HEK293 (cell line): ENCODE measurements around the gene ABLIM2.

ENCODE experiments used
- CTCF ChIA-PET: fragments of 350-600 bp; formaldehyde crosslinking; extraction: SDS; loops from one replicate; lab custom pipeline; 2021; ENCODE audit warnings: antibody characterized with exemption; lab: Yijun Ruan, JAX
- POLR2A ChIA-PET: fragments of 300-600 bp; formaldehyde crosslinking; extraction: SDS; loops from one replicate; lab custom pipeline; 2020; ENCODE audit warnings: antibody characterized with exemption, inconsistent platforms; lab: Yijun Ruan, JAX
- H3K27ac ChIP-seq: fragments of 200-500 bp; sonication (Bioruptor generic); 2 replicates; pipeline ENCODE4 v1.5.1; 2014; ENCODE audit warnings: low read depth, low read length, control low read depth, inconsistent platforms; ENCODE audit errors: extremely low read depth
- H3K36me3 ChIP-seq, 2 experiments: fragments of 200-500 bp in 1 of 2; sonication (Bioruptor generic) in 1 of 2; 1 replicate in 1 of 2; 2 replicates in 1 of 2; pipeline ENCODE4 v1.5.1; 2014 to 2017; ENCODE audit warnings: inconsistent platforms in 2 of 2, low read length in 2 of 2; ENCODE audit not compliant: control insufficient read depth in 2 of 2, insufficient read depth in 1 of 2
- H3K4me1 ChIP-seq: fragments of 200-500 bp; sonication (Bioruptor generic); 2 replicates; pipeline ENCODE4 v1.5.1; 2014; ENCODE audit warnings: mild to moderate bottlenecking, low read length, inconsistent platforms; ENCODE audit not compliant: control insufficient read depth, insufficient read depth
- H3K4me3 ChIP-seq: 2 replicates; pipeline ENCODE4 v1.5.1; 2011; ENCODE audit warnings: low read depth, mild to moderate bottlenecking, control low read depth, low read length, moderate library complexity
- H3K9me3 ChIP-seq: fragments of 200-500 bp; sonication (Bioruptor generic); 2 replicates; pipeline ENCODE4 v1.5.1; 2014; ENCODE audit warnings: low read depth, low read length, inconsistent platforms; ENCODE audit not compliant: control insufficient read depth, insufficient read depth
- GLIS2 ChIP-seq: fragments of 450-650 bp; formaldehyde crosslinking; IDR thresholded peaks from 2 replicates; pipeline ENCODE4 v1.5.1; 2016; ENCODE audit warnings: missing biosample characterization, missing genetic modification characterization
- KLF9 ChIP-seq: fragments of 450-650 bp; formaldehyde crosslinking; IDR thresholded peaks from 2 replicates; pipeline ENCODE4 v1.5.1; 2016; ENCODE audit warnings: missing biosample characterization, missing genetic modification characterization, low read depth
- OVOL3 ChIP-seq: fragments of 450-650 bp; formaldehyde crosslinking; IDR thresholded peaks from 2 replicates; pipeline ENCODE4 v1.5.1; 2016; ENCODE audit warnings: missing biosample characterization, missing genetic modification characterization
- SCRT2 ChIP-seq: fragments of 450-650 bp; formaldehyde crosslinking; IDR thresholded peaks from 2 replicates; pipeline ENCODE4 v1.5.1; 2016; ENCODE audit warnings: missing biosample characterization, missing genetic modification characterization
- YY1 ChIP-seq: fragments of 450-650 bp; formaldehyde crosslinking; IDR thresholded peaks from 2 replicates; pipeline ENCODE4 v1.5.1; 2018; ENCODE audit warnings: missing biosample characterization, missing genetic modification characterization
- ZBTB21 ChIP-seq: fragments of 450-650 bp; formaldehyde crosslinking; IDR thresholded peaks from 2 replicates; pipeline ENCODE4 v1.5.1; 2017; ENCODE audit warnings: missing biosample characterization, missing genetic modification characterization
- ZBTB8A ChIP-seq: fragments of 450-650 bp; formaldehyde crosslinking; IDR thresholded peaks from 2 replicates; pipeline ENCODE4 v1.5.1; 2016; ENCODE audit warnings: missing biosample characterization, missing genetic modification characterization
- ZIC2 ChIP-seq: fragments of 450-650 bp; formaldehyde crosslinking; IDR thresholded peaks from 2 replicates; pipeline ENCODE4 v1.5.1; 2016; ENCODE audit warnings: missing biosample characterization, missing genetic modification characterization
- ZNF19 ChIP-seq: fragments of 450-650 bp; formaldehyde crosslinking; IDR thresholded peaks from 2 replicates; pipeline ENCODE4; 2016; ENCODE audit warnings: missing biosample characterization, missing genetic modification characterization, low read depth
- ZNF223 ChIP-seq: fragments of 450-650 bp; formaldehyde crosslinking; IDR thresholded peaks from 2 replicates; pipeline ENCODE4 v1.5.1; 2016; ENCODE audit warnings: missing biosample characterization, missing genetic modification characterization
- ZNF292 ChIP-seq: fragments of 450-650 bp; formaldehyde crosslinking; IDR thresholded peaks from 2 replicates; pipeline ENCODE4 v1.5.1; 2016; ENCODE audit warnings: low read depth, missing biosample characterization, missing genetic modification characterization, borderline replicate concordance
- ZNF610 ChIP-seq: fragments of 450-650 bp; formaldehyde crosslinking; IDR thresholded peaks from 2 replicates; pipeline ENCODE4 v1.5.1; 2016; ENCODE audit warnings: missing biosample characterization, missing genetic modification characterization, borderline replicate concordance
- TF ChIP-seq, protein P1 (sequence below): fragments of 450-650 bp; formaldehyde crosslinking; IDR thresholded peaks from 2 replicates; pipeline ENCODE4 v1.5.0; 2017; ENCODE audit warnings: missing biosample characterization, missing genetic modification characterization, borderline replicate concordance
- TF ChIP-seq, protein P2 (sequence below): fragments of 450-650 bp; formaldehyde crosslinking; IDR thresholded peaks from 2 replicates; pipeline ENCODE4 v1.5.1; 2016; ENCODE audit warnings: missing biosample characterization, missing genetic modification characterization
- TF ChIP-seq, protein P3 (sequence below): fragments of 450-650 bp; formaldehyde crosslinking; IDR thresholded peaks from 2 replicates; pipeline ENCODE4 v1.5.1; 2017; ENCODE audit warnings: missing biosample characterization, missing genetic modification characterization
- TF ChIP-seq, protein P4 (sequence below): fragments of 450-650 bp; formaldehyde crosslinking; IDR thresholded peaks from 2 replicates; pipeline ENCODE4 v1.5.1; 2017; ENCODE audit warnings: missing biosample characterization, missing genetic modification characterization

The ABLIM2 gene

DNA sequence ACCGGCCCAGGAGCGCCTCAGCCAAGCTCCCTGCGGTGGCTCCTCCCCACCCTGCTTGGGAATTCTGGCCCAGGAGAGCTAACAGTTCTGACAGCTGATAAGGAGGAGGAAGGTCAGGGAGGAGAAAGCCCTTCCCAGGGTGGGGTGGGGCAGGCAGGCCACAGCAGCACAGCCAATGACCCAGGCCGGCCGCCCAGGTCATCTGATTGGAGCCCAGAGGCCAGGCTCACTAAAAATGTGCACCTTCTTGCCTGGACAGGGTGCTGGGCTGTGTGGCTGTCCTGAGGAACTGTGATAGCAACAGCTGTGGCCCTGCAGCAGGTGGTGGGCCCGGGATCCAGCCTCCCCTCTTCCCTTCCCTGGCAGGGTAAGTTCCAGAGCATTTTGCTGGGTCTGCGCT lies 23.2 kb upstream of the ABLIM2 start (continued):
- no peak for TF ChIP-seq ZNF610 (tag by site-specific recombination)
- TF ChIP-seq, protein P1, sequence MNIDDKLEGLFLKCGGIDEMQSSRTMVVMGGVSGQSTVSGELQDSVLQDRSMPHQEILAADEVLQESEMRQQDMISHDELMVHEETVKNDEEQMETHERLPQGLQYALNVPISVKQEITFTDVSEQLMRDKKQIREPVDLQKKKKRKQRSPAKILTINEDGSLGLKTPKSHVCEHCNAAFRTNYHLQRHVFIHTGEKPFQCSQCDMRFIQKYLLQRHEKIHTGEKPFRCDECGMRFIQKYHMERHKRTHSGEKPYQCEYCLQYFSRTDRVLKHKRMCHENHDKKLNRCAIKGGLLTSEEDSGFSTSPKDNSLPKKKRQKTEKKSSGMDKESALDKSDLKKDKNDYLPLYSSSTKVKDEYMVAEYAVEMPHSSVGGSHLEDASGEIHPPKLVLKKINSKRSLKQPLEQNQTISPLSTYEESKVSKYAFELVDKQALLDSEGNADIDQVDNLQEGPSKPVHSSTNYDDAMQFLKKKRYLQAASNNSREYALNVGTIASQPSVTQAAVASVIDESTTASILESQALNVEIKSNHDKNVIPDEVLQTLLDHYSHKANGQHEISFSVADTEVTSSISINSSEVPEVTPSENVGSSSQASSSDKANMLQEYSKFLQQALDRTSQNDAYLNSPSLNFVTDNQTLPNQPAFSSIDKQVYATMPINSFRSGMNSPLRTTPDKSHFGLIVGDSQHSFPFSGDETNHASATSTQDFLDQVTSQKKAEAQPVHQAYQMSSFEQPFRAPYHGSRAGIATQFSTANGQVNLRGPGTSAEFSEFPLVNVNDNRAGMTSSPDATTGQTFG (tag by site-specific recombination): no peak
- no peak for TF ChIP-seq YY1 (tag by site-specific recombination)
- TF ChIP-seq ZNF223 (tag by site-specific recombination): no peak
- TF ChIP-seq ZNF19: no peak

DNA sequence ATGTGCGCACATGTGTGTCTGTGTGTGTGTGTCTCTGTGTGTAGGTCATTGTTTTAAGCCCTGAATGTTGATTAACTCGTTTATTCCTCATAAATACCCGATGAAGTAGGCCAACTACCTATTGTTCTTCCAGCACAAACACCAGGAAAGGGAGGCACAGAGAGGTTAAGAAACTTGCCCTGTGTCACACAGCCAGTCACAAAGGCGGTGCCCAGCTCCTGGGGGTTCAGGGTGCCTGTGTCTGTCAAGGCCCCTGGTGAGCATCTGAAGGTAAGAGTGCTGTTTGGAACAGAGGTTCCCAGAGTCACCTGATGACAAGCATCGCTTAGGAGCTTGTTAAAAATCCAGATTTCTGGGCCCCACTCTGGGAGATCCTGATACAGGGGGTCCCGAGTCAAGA lies 22.5 kb upstream of the ABLIM2 start:
- CTCF ChIA-PET: no interaction called here
- POLR2A ChIA-PET: no interaction called here
- Histone ChIP-seq H3K27ac (no peak overlapping the region), H3K4me1 (no peaks in the 10 kb centered on the region; the same call in 1 of the 2 replicates), H3K36me3 (no peaks in the 10 kb centered on the region), H3K4me3 (no peak overlapping the region), H3K9me3 (no peaks in the 10 kb centered on the region)
- TF ChIP-seq, protein P2, sequence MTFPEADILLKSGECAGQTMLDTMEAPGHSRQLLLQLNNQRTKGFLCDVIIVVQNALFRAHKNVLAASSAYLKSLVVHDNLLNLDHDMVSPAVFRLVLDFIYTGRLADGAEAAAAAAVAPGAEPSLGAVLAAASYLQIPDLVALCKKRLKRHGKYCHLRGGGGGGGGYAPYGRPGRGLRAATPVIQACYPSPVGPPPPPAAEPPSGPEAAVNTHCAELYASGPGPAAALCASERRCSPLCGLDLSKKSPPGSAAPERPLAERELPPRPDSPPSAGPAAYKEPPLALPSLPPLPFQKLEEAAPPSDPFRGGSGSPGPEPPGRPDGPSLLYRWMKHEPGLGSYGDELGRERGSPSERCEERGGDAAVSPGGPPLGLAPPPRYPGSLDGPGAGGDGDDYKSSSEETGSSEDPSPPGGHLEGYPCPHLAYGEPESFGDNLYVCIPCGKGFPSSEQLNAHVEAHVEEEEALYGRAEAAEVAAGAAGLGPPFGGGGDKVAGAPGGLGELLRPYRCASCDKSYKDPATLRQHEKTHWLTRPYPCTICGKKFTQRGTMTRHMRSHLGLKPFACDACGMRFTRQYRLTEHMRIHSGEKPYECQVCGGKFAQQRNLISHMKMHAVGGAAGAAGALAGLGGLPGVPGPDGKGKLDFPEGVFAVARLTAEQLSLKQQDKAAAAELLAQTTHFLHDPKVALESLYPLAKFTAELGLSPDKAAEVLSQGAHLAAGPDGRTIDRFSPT (tag by site-specific recombination): no peak

DNA sequence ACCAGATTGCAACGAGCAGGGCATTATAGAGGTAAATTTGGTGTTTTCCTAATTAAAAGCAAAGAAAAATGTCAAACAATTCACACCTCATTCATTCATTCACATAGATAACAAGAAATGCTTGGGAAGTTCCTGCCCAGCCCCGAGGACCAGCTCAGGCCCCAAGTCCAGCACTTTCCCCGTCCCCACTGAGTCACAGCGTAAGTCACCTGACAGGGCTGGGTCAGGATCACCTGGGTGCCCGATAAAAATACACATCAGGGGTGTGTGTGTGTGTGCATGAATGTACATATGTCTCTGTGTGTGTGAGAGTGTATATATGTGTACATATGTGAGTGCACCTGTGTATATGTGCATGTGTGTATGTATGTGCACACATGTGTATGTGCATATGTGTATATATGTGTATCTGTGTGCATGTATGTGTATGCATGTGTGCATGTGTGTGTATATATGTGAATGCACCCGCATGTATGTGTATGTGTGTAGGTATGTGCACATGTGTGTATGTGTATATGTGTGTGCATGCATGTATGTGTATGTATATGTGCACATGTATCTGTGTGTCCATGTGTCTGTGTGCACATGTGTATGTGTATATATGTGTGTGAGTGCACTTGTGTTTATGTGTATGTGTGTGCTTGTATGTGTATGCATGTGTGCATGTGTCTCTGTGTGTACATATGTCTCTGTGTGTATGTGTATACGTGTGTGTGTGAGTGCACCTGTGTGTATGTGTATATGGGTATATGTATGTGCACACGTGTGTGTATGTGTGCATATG lies 21.9 kb upstream of the ABLIM2 start:
- no peak overlapping the region for H3K27ac ChIP-seq
- ChIA-PET CTCF (interaction anchor here (0.7 to 0.9 kb wide), 2 partner anchors 54 to 57 kb away, joined by 3 read pairs; no protein-coding TSS in a partner anchor), POLR2A (no interaction called here)
- no peaks in the 10 kb centered on the region for H3K36me3 ChIP-seq
- no peak overlapping the region for H3K4me3 ChIP-seq
- TF ChIP-seq, protein P3, sequence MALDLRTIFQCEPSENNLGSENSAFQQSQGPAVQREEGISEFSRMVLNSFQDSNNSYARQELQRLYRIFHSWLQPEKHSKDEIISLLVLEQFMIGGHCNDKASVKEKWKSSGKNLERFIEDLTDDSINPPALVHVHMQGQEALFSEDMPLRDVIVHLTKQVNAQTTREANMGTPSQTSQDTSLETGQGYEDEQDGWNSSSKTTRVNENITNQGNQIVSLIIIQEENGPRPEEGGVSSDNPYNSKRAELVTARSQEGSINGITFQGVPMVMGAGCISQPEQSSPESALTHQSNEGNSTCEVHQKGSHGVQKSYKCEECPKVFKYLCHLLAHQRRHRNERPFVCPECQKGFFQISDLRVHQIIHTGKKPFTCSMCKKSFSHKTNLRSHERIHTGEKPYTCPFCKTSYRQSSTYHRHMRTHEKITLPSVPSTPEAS: peak; percentile 32; the same call in 1 of the 2 replicates
- TF ChIP-seq ZNF292 (tag by site-specific recombination): no peak
- H3K9me3 ChIP-seq: no peaks in the 10 kb centered on the region
- H3K4me1 ChIP-seq: no peaks in the 10 kb centered on the region; the same call in 1 of the 2 replicates

DNA sequence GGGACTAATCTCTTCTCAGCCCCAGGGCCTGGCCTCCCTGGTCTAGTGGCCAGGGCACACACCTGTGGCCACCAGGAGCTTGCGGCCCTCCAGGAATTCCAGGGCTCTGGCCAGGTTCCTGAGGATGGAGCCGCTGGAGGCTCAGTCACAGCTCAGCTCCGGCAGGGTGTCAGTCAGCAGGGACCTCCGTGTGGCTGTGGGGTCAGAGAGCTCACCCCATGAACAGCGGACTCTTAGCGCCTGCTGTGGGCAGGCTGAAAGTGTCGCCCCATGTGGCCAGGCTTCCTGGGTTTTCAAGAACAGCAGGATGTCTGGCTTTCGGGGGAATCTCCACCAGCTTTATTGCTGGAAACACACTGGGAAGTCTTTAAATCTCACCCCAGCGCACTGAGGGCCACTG lies 21.2 kb upstream of the ABLIM2 start:
- H3K9me3 ChIP-seq: no peaks in the 10 kb centered on the region
- no peak for TF ChIP-seq ZBTB21
- no peak for TF ChIP-seq OVOL3 (tag by site-specific recombination)
- no peak for TF ChIP-seq ZBTB8A
- no peak for TF ChIP-seq SCRT2
- TF ChIP-seq KLF9 (tag by site-specific recombination): no peak
- TF ChIP-seq, protein P4, sequence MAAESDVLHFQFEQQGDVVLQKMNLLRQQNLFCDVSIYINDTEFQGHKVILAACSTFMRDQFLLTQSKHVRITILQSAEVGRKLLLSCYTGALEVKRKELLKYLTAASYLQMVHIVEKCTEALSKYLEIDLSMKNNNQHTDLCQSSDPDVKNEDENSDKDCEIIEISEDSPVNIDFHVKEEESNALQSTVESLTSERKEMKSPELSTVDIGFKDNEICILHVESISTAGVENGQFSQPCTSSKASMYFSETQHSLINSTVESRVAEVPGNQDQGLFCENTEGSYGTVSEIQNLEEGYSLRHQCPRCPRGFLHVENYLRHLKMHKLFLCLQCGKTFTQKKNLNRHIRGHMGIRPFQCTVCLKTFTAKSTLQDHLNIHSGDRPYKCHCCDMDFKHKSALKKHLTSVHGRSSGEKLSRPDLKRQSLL (tag by site-specific recombination): no peak
- peak; percentile 99 for TF ChIP-seq ZIC2 (tag by site-specific recombination)
- TF ChIP-seq GLIS2 (tag by site-specific recombination): peak; percentile 51
- CTCF ChIA-PET: interaction anchor here (0.7 to 0.9 kb wide), 2 partner anchors 55 to 58 kb away, joined by 3 read pairs; no protein-coding TSS in a partner anchor
- H3K27ac ChIP-seq: no peak overlapping the region
- H3K4me3 ChIP-seq: no peak overlapping the region
- no peaks in the 10 kb centered on the region; the same call in 1 of the 2 replicates for H3K4me1 ChIP-seq
- no peaks in the 10 kb centered on the region for H3K36me3 ChIP-seq
- POLR2A ChIA-PET: no interaction called here
